ENCODE results near the gene NCOR2. TPM values are rescaled to one million over a fixed set of nuclear protein-coding genes. Genes with fewer than 3 reads are reported as not detected.

NCOR2 gene
- total and polyA plus RNA-seq, 2 of the 8 experiments (the other 6 are each of a cell fraction or from before 2014, with no cell fraction given): 14.8 to 275 TPM

- Histone ChIP-seq H4K91ac (replicated peaks; ENCODE audit: insufficient read length, low read length) (no peak overlapping the region), H3K4me2 (ENCODE audit: insufficient read depth in 1 of 2, low read depth in 2 of 2, low read length in 2 of 2) (no peak overlapping the region), H2BK20ac (ENCODE audit: low read length) (no peak overlapping the region), H3K79me2 (ENCODE audit: control insufficient read depth in 1 of 2, insufficient read depth in 2 of 2, low read length in 2 of 2) (peaks cover 77 to 100% of the 10 kb centered on the region in 2 experiments), H3K79me1 (ENCODE audit: low read depth, low read length) (peaks cover 19% of the 10 kb centered on the region), H3K4me3 (ENCODE audit: extremely low read depth in 1 of 4, insufficient read depth in 2 of 4, low read depth in 3 of 4, low read length in 4 of 4) (no peak overlapping the region), H3K27ac (ENCODE audit: low read depth, low read length) (peak overlapping the region; percentile 22; the same call in 1 of the 2 replicates), H2AFZ (ENCODE audit: low read length) (no peak overlapping the region), H3K9ac (replicated peaks in 1 of 4; ENCODE audit: extremely low read depth in 1 of 4, low read depth in 3 of 4, low read length in 3 of 4) (no peak overlapping the region; a peak in 1 of 7 replicates), H2BK12ac (ENCODE audit: low read depth, low read length) (no peak overlapping the region; the same call in 1 of the 2 replicates), H2AK5ac (ENCODE audit: low read depth, low read length) (no peak overlapping the region; the same call in 1 of the 2 replicates), H3K4me1 (replicated peaks in 1 of 4; ENCODE audit: control insufficient read depth in 3 of 4, insufficient read depth in 4 of 4, low read length in 3 of 4) (peaks cover 14 to 43% (median 27%) of the 10 kb centered on the region in 4 experiments), H3K23ac (ENCODE audit: insufficient read length) (no peak overlapping the region), H4K20me1 (replicated peaks in 1 of 2; ENCODE audit: control insufficient read depth in 1 of 2, insufficient read depth in 2 of 2, low read length in 2 of 2) (peaks cover 47 to 66% of the 10 kb centered on the region in 2 experiments), H3K56ac (replicated peaks; ENCODE audit: insufficient read length, low read depth, low read length) (no peak overlapping the region), H2BK120ac (replicated peaks; ENCODE audit: low read depth, low read length) (no peak overlapping the region), H3K23me2 (ENCODE audit: low read depth, low read length) (no peaks in the 10 kb centered on the region), H3K4ac (replicated peaks; ENCODE audit: insufficient read length, low read depth, low read length) (no peak overlapping the region), H3K36me3 (ENCODE audit: control insufficient read depth in 2 of 4, insufficient read depth in 4 of 4, low read length in 3 of 4) (no peaks in the 10 kb centered on the region), H2BK5ac (ENCODE audit: low read depth, low read length) (peak overlapping the region; percentile 55; the same call in 1 of the 2 replicates), H3K18ac (ENCODE audit: extremely low read depth, low read length) (0 out of 2 replicates have a peak overlapping the region, but pooled peaks have one; percentile 75), H2BK15ac (ENCODE audit: low read length) (0 out of 2 replicates have a peak overlapping the region, but pooled peaks have one; percentile 10), H4K5ac (ENCODE audit: insufficient read length, low read depth, low read length) (no peak overlapping the region), H3K14ac (ENCODE audit: insufficient read length) (no peak overlapping the region), H3K9me3 (ENCODE audit: insufficient read depth in 2 of 2, low read depth in 1 of 2, low read length in 1 of 2) (no peaks in the 10 kb centered on the region), H3K27me3 (replicated peaks in 1 of 4; ENCODE audit: control insufficient read depth in 3 of 4, extremely low read depth in 1 of 4, insufficient read depth in 3 of 4, low read length in 3 of 4) (no peaks in the 10 kb centered on the region), H4K8ac (ENCODE audit: extremely low read depth, insufficient read depth, low read length) (no peak overlapping the region)
- CTCF ChIA-PET (ENCODE audit: partially characterized antibody): interaction anchor here (0.8 to 1.3 kb wide), 4 partner anchors 13 to 154 kb away, joined by 3 to 5 read pairs (median 4); no protein-coding TSS in a partner anchor
- WGBS, 2 experiments (ENCODE audit: extremely low coverage in 1 of 2, insufficient coverage in 1 of 2, insufficient read length in 1 of 2, insufficient replicate concordance in 2 of 2, low coverage in 1 of 2, low lambda C conversion rate in 2 of 2, missing lambda C conversion rate in 1 of 2): 84% methylated on average over 22 of the region's 22 CpGs; no CpG with 5 or more reads in 1 of the 2 experiments
- DNase-seq (ENCODE audit: low read depth in 1 of 2, low spot score in 2 of 2) (no peak), FAIRE-seq (no peak)
- POLR2A ChIA-PET (ENCODE audit: partially characterized antibody): interaction anchor here (0.9 to 1.0 kb wide), 2 partner anchors 11 to 38 kb away, joined by 3 read pairs; no protein-coding TSS in a partner anchor
- TF ChIP-seq JUND (IDR thresholded peaks at IDR 0.05; ENCODE audit: low read length): no peak
- no peak for TF ChIP-seq TAF7 (optimal IDR thresholded peaks at IDR 0.05; ENCODE audit: borderline replicate concordance, low read depth, low read length)
- no peak for TF ChIP-seq CREB1 (IDR thresholded peaks at IDR 0.05)
- TF ChIP-seq SUZ12 (IDR thresholded peaks at IDR 0.05; ENCODE audit: low read length): no peak
- TF ChIP-seq TEAD4 (IDR thresholded peaks at IDR 0.05; ENCODE audit: low read depth, low read length): no peak
- TF ChIP-seq GTF2F1 (IDR thresholded peaks at IDR 0.05; ENCODE audit: borderline replicate concordance, low read depth, low read length): no peak
- TF ChIP-seq NRF1 (IDR thresholded peaks at IDR 0.05; ENCODE audit: low read depth, low read length): no peak
- TF ChIP-seq EP300 (IDR thresholded peaks at IDR 0.05; ENCODE audit: borderline replicate concordance in 1 of 2, low read depth in 2 of 2, low read length in 2 of 2): no peak
- no peak for TF ChIP-seq JUN (IDR thresholded peaks at IDR 0.05; ENCODE audit: low read depth, low read length)
- no peak for TF ChIP-seq CBX8 (IDR thresholded peaks at IDR 0.05; ENCODE audit: borderline replicate concordance, low read depth, low read length)
- no peak for TF ChIP-seq SIN3A (conservative IDR thresholded peaks at IDR 0.05 in 1 of 2, IDR thresholded peaks at IDR 0.05 in 1 of 2; ENCODE audit: low read depth in 1 of 2, low read length in 2 of 2)
- no peak for TF ChIP-seq CTBP2 (IDR thresholded peaks at IDR 0.05; ENCODE audit: borderline replicate concordance, insufficient read depth, insufficient read length, low read length)
Measured at GRCh38 chr12:124556896-124557501, 10.4 kb downstream of the NCOR2 start.

All from H1 (cell line).